GM12878 (cell line): Measurements from ENCODE around the gene SCNN1B. TPM values are rescaled to one million over a fixed set of nuclear protein-coding genes. Genes with fewer than 3 reads are reported as not detected.

ENCODE experiments used
- ATAC-seq: fragments of 200-7000 bp; cut with Tn5 transposase; 3 replicates; pipeline ENCODE4 v1.9.1; 2020; ENCODE audit warnings: mild to moderate bottlenecking, moderate library complexity
- BruUV-seq: library from RNA; stranded (reverse); fragments of 400-500 nt; replicated peaks from 2 replicates; lab custom pipeline; 2021; lab: Mats Ljungman, UMichigan
- CTCF ChIA-PET: fragments of 300-600 bp; sonication (Branson Sonifier 250); formaldehyde crosslinking; extraction: SDS; loops from one replicate; lab custom pipeline; 2021; ENCODE audit warnings: inconsistent platforms; lab: Yijun Ruan, JAX
- POLR2A ChIA-PET: fragments of 350-600 bp; formaldehyde crosslinking; extraction: SDS; loops from one replicate; lab custom pipeline; 2021; ENCODE audit warnings: inconsistent platforms; lab: Charles Lee
- RAD21 ChIA-PET: fragments of 300-600 bp; sonication (Branson Sonifier 250); formaldehyde crosslinking; loops from one replicate; lab custom pipeline; 2023; ENCODE audit warnings: antibody characterized with exemption; ENCODE audit not compliant: unreplicated experiment; lab: Charles Lee
- SMC1A ChIA-PET: fragments of 300-600 bp; sonication (Branson Sonifier 250); formaldehyde crosslinking; loops from one replicate; lab custom pipeline; 2023; ENCODE audit not compliant: unreplicated experiment, uncharacterized antibody; lab: Charles Lee
- DNase-seq: peaks from one replicate; pipeline ENCODE4 v3.0.0-alpha.2; 2011; ENCODE audit warnings: low read depth, low spot score
- FAIRE-seq: peaks from 3 replicates; lab custom pipeline; 2011; peaks lifted over from hg19 to GRCh38; lab: Jason Lieb, UNC
- H2AFZ ChIP-seq: 2 replicates; pipeline ENCODE4 v1.6.0; 2011; ENCODE audit warnings: low read depth, low read length, control low read depth; ENCODE audit not compliant: control insufficient read depth
- H3K27ac ChIP-seq: 2 replicates; pipeline ENCODE4 v1.5.1; 2011; ENCODE audit warnings: control low read depth; ENCODE audit not compliant: control insufficient read depth, insufficient read depth
- H3K27me3 ChIP-seq, 2 experiments: replicated peaks in 1 of 2; 2 replicates each; pipeline versions ENCODE4 v1.6.0 to v1.6.1; 2011; ENCODE audit warnings: low read length in 1 of 2; ENCODE audit not compliant: control insufficient read depth in 2 of 2, insufficient read depth in 2 of 2
- H3K36me3 ChIP-seq, 2 experiments: 2 replicates each; pipeline ENCODE4 v1.5.1; 2011; ENCODE audit warnings: low read length in 1 of 2; ENCODE audit not compliant: control insufficient read depth in 2 of 2, insufficient read depth in 2 of 2
- H3K4me1 ChIP-seq: 2 replicates; pipeline ENCODE4 v1.6.1; 2011; ENCODE audit warnings: mild to moderate bottlenecking, low read length, moderate library complexity, mixed read lengths; ENCODE audit not compliant: control insufficient read depth, insufficient read depth
- H3K4me2 ChIP-seq: 2 replicates; pipeline ENCODE4 v1.6.0; 2011; ENCODE audit warnings: control low read depth; ENCODE audit not compliant: control insufficient read depth, insufficient read depth
- H3K4me3 ChIP-seq: fragments of 200-600 bp; sonication (generic); 2 replicates; pipeline ENCODE4 v1.5.1; 2016
- H3K79me2 ChIP-seq: 2 replicates; pipeline ENCODE4 v1.6.0; 2011; ENCODE audit warnings: low read length; ENCODE audit not compliant: control insufficient read depth, insufficient read depth
- H3K9ac ChIP-seq: 2 replicates; pipeline ENCODE4 v1.8.0; 2011; ENCODE audit warnings: low read length, control low read depth, mixed read lengths; ENCODE audit not compliant: control insufficient read depth, insufficient read depth
- H3K9me3 ChIP-seq: replicated peaks from 3 replicates; pipeline ENCODE4 v1.5.1; 2011; ENCODE audit warnings: mild to moderate bottlenecking, low read length; ENCODE audit not compliant: control insufficient read depth, insufficient read depth
- H4K20me1 ChIP-seq: 2 replicates; pipeline ENCODE4 v1.6.0; 2011; ENCODE audit not compliant: control insufficient read depth, insufficient read depth
- CBFB ChIP-seq: IDR thresholded peaks from 2 replicates; pipeline ENCODE4 v1.6.1; 2016; ENCODE audit warnings: antibody characterized with exemption, low read depth
- CEBPB ChIP-seq, 2 experiments: fragments of 150-350 bp in 1 of 2; IDR thresholded peaks; 2 replicates each; pipeline ENCODE4 v1.6.1; 2012 to 2014; ENCODE audit warnings: low read depth in 2 of 2, low read length in 2 of 2, borderline replicate concordance in 1 of 2, inconsistent platforms in 1 of 2
- CREB1 ChIP-seq: IDR thresholded peaks from 2 replicates; pipeline ENCODE4 v1.6.1; 2012; ENCODE audit warnings: low read depth, mild to moderate bottlenecking, inconsistent platforms
- CUX1 ChIP-seq: IDR thresholded peaks from 2 replicates; pipeline ENCODE4 v1.6.1; 2012; ENCODE audit warnings: improper control_type of control experiment, low read depth, low read length; ENCODE audit not compliant: insufficient replicate concordance
- E2F8 ChIP-seq: fragments of 450-650 bp; IDR thresholded peaks from 2 replicates; pipeline ENCODE4 v1.6.1; 2018; ENCODE audit warnings: mild to moderate bottlenecking, low read depth, moderate library complexity; ENCODE audit not compliant: partially characterized antibody
- ESRRA ChIP-seq: IDR thresholded peaks from 2 replicates; pipeline ENCODE4 v1.6.1; 2012; ENCODE audit warnings: mild to moderate bottlenecking, low read length, improper control_type of control experiment
- EZH2 ChIP-seq: IDR thresholded peaks from 2 replicates; pipeline ENCODE4 v1.6.1; 2012; ENCODE audit warnings: low read depth, mild to moderate bottlenecking, control low read depth, inconsistent platforms, low read length, borderline replicate concordance; ENCODE audit not compliant: control insufficient read depth
- GABPA ChIP-seq: IDR thresholded peaks from 2 replicates; pipeline ENCODE4 v1.6.1; 2014; ENCODE audit warnings: antibody characterized with exemption, low read depth, mild to moderate bottlenecking, inconsistent platforms
- NBN ChIP-seq: fragments of 450-650 bp; IDR thresholded peaks from 2 replicates; pipeline ENCODE4 v1.6.1; 2016
- NFYA ChIP-seq: IDR thresholded peaks from 2 replicates; pipeline ENCODE4 v1.6.1; 2011; ENCODE audit warnings: low read depth, mild to moderate bottlenecking, low read length, improper control_type of control experiment, borderline replicate concordance
- NR2F1 ChIP-seq: fragments of 450-650 bp; conservative IDR thresholded peaks from 2 replicates; pipeline ENCODE4 v1.6.1; 2017; ENCODE audit warnings: mild to moderate bottlenecking
- RAD21 ChIP-seq: IDR thresholded peaks from 2 replicates; pipeline ENCODE4 v1.6.1; 2011; ENCODE audit warnings: mild to moderate bottlenecking, low read depth, low read length, moderate library complexity; ENCODE audit not compliant: insufficient read depth
- SRF ChIP-seq, 2 experiments: IDR thresholded peaks; 2 replicates each; pipeline ENCODE4 v1.6.1; 2011; ENCODE audit warnings: low read depth in 2 of 2, low read length in 2 of 2, mild to moderate bottlenecking in 1 of 2, moderate library complexity in 1 of 2
- ZBTB33 ChIP-seq: fragments of 450-650 bp; IDR thresholded peaks from 2 replicates; pipeline ENCODE4 v1.6.1; 2017; ENCODE audit warnings: mild to moderate bottlenecking
- WGBS: methylation state at CpG from one replicate; pipeline ENCODE4 v1.1.6; 2016; ENCODE audit warnings: low lambda C conversion rate; ENCODE audit not compliant: insufficient replicate concordance, insufficient coverage; ENCODE audit errors: missing lambda C conversion rate; 5-methylcytosine and 5-hydroxymethylcytosine counted together
- in situ Hi-C: fragments of 300-500 bp; cut with MboI; formaldehyde crosslinking; loops from 9 replicates; pipeline ENCODE4 v1.14.3; 2018; ENCODE audit warnings: mixed read lengths
- intact Hi-C: fragments of 100-400 bp; cut with micrococcal nuclease; formaldehyde crosslinking; loops from one replicate; pipeline ENCODE4 v1.14.2; 2022; ENCODE audit not compliant: unreplicated experiment
- polyA plus RNA-seq, 11 experiments: library from polyadenylated mRNA; depleted of rRNA in 4 of 11; unstranded in 6 of 11; stranded (reverse) in 5 of 11; fragments of >200 nt; fragmentation: Nextera tagmentation in 4 of 11; fragmentation: Illumina TruSeq in 1 of 11; extraction: Ambion mirVana in 4 of 11; extraction: Trizol in 1 of 11; gene quantifications; 1 replicate in 1 of 11; 2 replicates in 10 of 11; pipeline versions ENCODE4 v1.2.1 to v1.2.3, GENCODE V29; 2011 to 2016; ENCODE audit warnings: inconsistent platforms in 2 of 11, missing spikeins in 2 of 11, low read depth in 1 of 11
- total RNA-seq, 4 experiments: library from RNA; depleted of rRNA in 3 of 4; stranded (reverse); fragments of >200 nt in 3 of 4; fragmentation: Illumina TruSeq in 1 of 4; extraction: Trizol in 1 of 4; gene quantifications; 2 replicates each; pipeline versions ENCODE4 v1.2.1 to v1.2.3, GENCODE V29; 2013 to 2021

Gene SCNN1B
- total and polyA plus RNA-seq, 10 of the 15 experiments (the other 5 are each of a cell fraction or from before 2014, with no cell fraction given): 0.28 to 1.5 (median 0.64) TPM

- ChIA-PET POLR2A (no interaction called here), RAD21 (no interaction called here), CTCF (interaction anchor here (0.8 to 8.0 kb wide), 2 partner anchors 93 to 132 kb away, joined by 3 to 80 read pairs; no protein-coding TSS in a partner anchor), SMC1A (interaction anchor here (0.9 kb wide), 1 partner anchor 38 kb away, joined by 3 read pairs; no protein-coding TSS in a partner anchor)
- FAIRE-seq: no peak
- Histone ChIP-seq H2AFZ (no peak overlapping the region), H3K9ac (no peak overlapping the region), H4K20me1 (no peaks in the 10 kb centered on the region), H3K27me3 (no peaks in the 10 kb centered on the region), H3K79me2 (no peaks in the 10 kb centered on the region), H3K9me3 (peaks cover 2% of the 10 kb centered on the region; the same call in 2 of the 3 replicates), H3K4me2 (no peak overlapping the region), H3K27ac (no peak overlapping the region), H3K4me3 (no peak overlapping the region), H3K4me1 (peaks cover 6% of the 10 kb centered on the region), H3K36me3 (no peaks in the 10 kb centered on the region)
- no peak for DNase-seq
- no TSS peak for BruUV-seq
- no peak for ATAC-seq
- intact Hi-C loops: no loop called here
- in situ Hi-C loops: no loop called here
- 72% methylated on average over 5 of the region's 5 CpGs for WGBS
- TF ChIP-seq RAD21: no peak
- no peak for TF ChIP-seq ZBTB33
- TF ChIP-seq E2F8: no peak
- TF ChIP-seq CBFB: no peak
- TF ChIP-seq EZH2: no peak
- no peak for TF ChIP-seq ESRRA
- TF ChIP-seq GABPA: no peak
- no peak for TF ChIP-seq CEBPB (IDR thresholded peaks at IDR 0.05; ENCODE audit: borderline replicate concordance in 1 of 2, low read depth in 2 of 2, low read length in 2 of 2)
- no peak for TF ChIP-seq CREB1
- TF ChIP-seq CUX1: no peak
- TF ChIP-seq SRF (IDR thresholded peaks at IDR 0.05; ENCODE audit: low read depth in 2 of 2, low read length in 2 of 2): no peak
- TF ChIP-seq NFYA: no peak
- TF ChIP-seq NR2F1: no peak
- no peak for TF ChIP-seq NBN
These were observed 40.1 kb downstream of the SCNN1B start for GRCh38 chr16:23342083-23342640.
